Mesodermal cell (in vitro differentiated cells): ENCODE results near the gene COG8.
"Not testable (repeated sequence)": the region's sequence is repeated elsewhere in the genome, so short reads cannot be mapped to it uniquely, and the experiment has no call there.

Source experiments
- H3K27ac ChIP-seq: 2 replicates; pipeline ENCODE4 v1.7.0; 2013; ENCODE audit warnings: mild to moderate bottlenecking, low read depth, low read length, moderate library complexity; ENCODE audit not compliant: severe bottlenecking
- H3K36me3 ChIP-seq: 2 replicates; pipeline ENCODE4 v1.7.1; 2013; ENCODE audit warnings: mild to moderate bottlenecking, low read length, moderate library complexity; ENCODE audit not compliant: control insufficient read depth, insufficient read depth
- H3K4me1 ChIP-seq: one replicate; pipeline ENCODE4 v1.7.1; 2013; ENCODE audit warnings: mild to moderate bottlenecking, low read length; ENCODE audit not compliant: insufficient read depth, control insufficient read depth, poor library complexity, severe bottlenecking
- H3K4me3 ChIP-seq: 2 replicates; pipeline ENCODE4 v1.7.0; 2013; ENCODE audit warnings: low read length, control low read depth, mild to moderate bottlenecking; ENCODE audit not compliant: insufficient read depth, poor library complexity, severe bottlenecking; ENCODE audit errors: extremely low read depth
- H3K9me3 ChIP-seq: 2 replicates; pipeline ENCODE4 v1.7.1; 2013; ENCODE audit warnings: mild to moderate bottlenecking, low read length, moderate library complexity; ENCODE audit not compliant: control insufficient read depth
- WGBS, 2 experiments: methylation state at CpG; one replicate each; pipeline ENCODE4 v1.1.5; 2013; ENCODE audit warnings: missing lambda C conversion rate in 2 of 2; ENCODE audit not compliant: insufficient coverage in 2 of 2; 5-methylcytosine and 5-hydroxymethylcytosine counted together

COG8 gene

DNA sequence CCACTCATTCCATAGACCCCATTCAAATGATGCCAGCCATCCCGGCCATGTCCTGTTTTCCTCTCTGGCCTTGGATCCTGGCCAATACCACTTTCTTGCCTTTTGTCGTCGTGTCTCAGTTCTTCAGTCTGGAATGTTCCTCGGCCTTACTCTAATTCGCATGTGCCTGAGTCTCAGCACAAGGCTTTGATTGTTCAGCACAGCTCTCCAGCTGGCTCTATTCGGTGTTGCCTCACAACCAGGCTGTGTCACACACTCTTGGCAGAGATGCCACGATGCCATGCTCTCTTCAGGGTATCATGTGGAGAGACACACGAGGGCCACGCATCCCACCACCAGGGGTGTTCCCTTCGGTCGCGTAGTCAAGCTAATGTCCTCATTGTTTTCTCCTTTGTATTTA lies 30.0 kb downstream of the COG8 start:
- no peak overlapping the region for H3K4me3 ChIP-seq

GRCh38 chr16:69307856-69308255 lies 31.5 kb downstream of the COG8 start:
- Histone ChIP-seq H3K9me3 (no peaks in the 10 kb centered on the region), H3K27ac (no peak overlapping the region), H3K4me1 (no peaks in the 10 kb centered on the region), H3K36me3 (peaks cover 2% of the 10 kb centered on the region), H3K4me3 (no peak overlapping the region)
- WGBS, 2 experiments = 100% methylated on average over 1 to 2 of the region's 2 CpGs

More for the DNA sequence above, 30.0 kb downstream of the COG8 start:
- 87 to 91% methylated on average over 8 to 9 of the region's 12 CpGs for WGBS, 2 experiments
- Histone ChIP-seq H3K27ac (no peak overlapping the region), H3K4me1 (no peaks in the 10 kb centered on the region), H3K36me3 (peaks cover 8% of the 10 kb centered on the region), H3K9me3 (no peaks in the 10 kb centered on the region)

GRCh38 chr16:69307091-69307490 lies 32.3 kb downstream of the COG8 start:
- no peak overlapping the region for H3K4me3 ChIP-seq
- H3K9me3 ChIP-seq = no peaks in the 10 kb centered on the region
- no peak overlapping the region for H3K27ac ChIP-seq
- no peaks in the 10 kb centered on the region for H3K4me1 ChIP-seq
- no CpG with 5 or more reads among the region's 1 CpG for WGBS, 2 experiments
- H3K36me3 ChIP-seq = peaks cover 4% of the 10 kb centered on the region

- Histone ChIP-seq H3K4me1 (no peaks in the 10 kb centered on the region), H3K9me3 (no peaks in the 10 kb centered on the region), H3K36me3 (peaks cover 6% of the 10 kb centered on the region), H3K27ac (no peak overlapping the region), H3K4me3 (no peak overlapping the region)
- WGBS, 2 experiments = no CpG with 5 or more reads among the region's 1 CpG
Observed at GRCh38 chr16:69306031-69306430, 33.3 kb downstream of the COG8 start.

DNA sequence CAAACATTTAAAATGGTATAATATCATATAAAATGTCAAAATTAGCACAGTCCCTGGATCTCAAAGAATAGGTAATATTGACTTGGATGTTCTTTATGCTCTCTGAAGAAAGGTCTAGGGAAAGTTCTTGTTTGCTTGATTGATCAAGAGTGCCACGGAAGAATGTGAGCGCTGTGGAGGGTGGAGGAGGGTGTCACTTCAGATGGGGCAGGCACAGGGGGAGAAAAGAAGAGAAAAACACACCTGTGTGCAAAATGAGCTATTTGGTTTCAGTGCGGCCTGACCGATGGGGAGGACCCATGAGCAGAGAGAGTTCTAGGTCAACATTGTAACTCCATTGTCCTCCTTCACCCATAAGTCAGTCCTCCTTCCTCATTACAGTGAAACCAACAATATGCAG lies 37.1 kb downstream of the COG8 start:
- Histone ChIP-seq H3K4me1 (no peaks in the 10 kb centered on the region), H3K9me3 (no peaks in the 10 kb centered on the region), H3K36me3 (peaks cover 24% of the 10 kb centered on the region), H3K4me3 (no peak overlapping the region), H3K27ac (no peak overlapping the region)
- WGBS, 2 experiments = 95% methylated on average over 2 to 4 of the region's 4 CpGs

GRCh38 chr16:69301861-69302260 lies 37.5 kb downstream of the COG8 start:
- 83 to 93% methylated on average over 2 of the region's 4 CpGs for WGBS, 2 experiments

GRCh38 chr16:69301187-69301586 lies 38.2 kb downstream of the COG8 start:
- 82 to 100% methylated on average over 1 of the region's 1 CpG for WGBS, 2 experiments
- H3K4me3 ChIP-seq = no peak overlapping the region
- H3K36me3 ChIP-seq = peaks cover 24% of the 10 kb centered on the region
- no peak overlapping the region for H3K27ac ChIP-seq
- no peaks in the 10 kb centered on the region for H3K9me3 ChIP-seq
- no peaks in the 10 kb centered on the region for H3K4me1 ChIP-seq

More at GRCh38 chr16:69301861-69302260, 37.5 kb downstream of the COG8 start:
- H3K4me1 ChIP-seq = no peaks in the 10 kb centered on the region
- H3K36me3 ChIP-seq = peaks cover 24% of the 10 kb centered on the region
- H3K9me3 ChIP-seq = no peaks in the 10 kb centered on the region
- H3K27ac ChIP-seq = no peak overlapping the region
- no peak overlapping the region for H3K4me3 ChIP-seq

GRCh38 chr16:69298261-69298660 lies 41.1 kb downstream of the COG8 start:
- no peaks in the 10 kb centered on the region for H3K9me3 ChIP-seq
- peaks cover 29% of the 10 kb centered on the region for H3K36me3 ChIP-seq
- 100% methylated on average over 1 to 2 of the region's 4 CpGs for WGBS, 2 experiments
- H3K4me3 ChIP-seq = no peak overlapping the region
- no peak overlapping the region for H3K27ac ChIP-seq
- no peaks in the 10 kb centered on the region for H3K4me1 ChIP-seq

DNA sequence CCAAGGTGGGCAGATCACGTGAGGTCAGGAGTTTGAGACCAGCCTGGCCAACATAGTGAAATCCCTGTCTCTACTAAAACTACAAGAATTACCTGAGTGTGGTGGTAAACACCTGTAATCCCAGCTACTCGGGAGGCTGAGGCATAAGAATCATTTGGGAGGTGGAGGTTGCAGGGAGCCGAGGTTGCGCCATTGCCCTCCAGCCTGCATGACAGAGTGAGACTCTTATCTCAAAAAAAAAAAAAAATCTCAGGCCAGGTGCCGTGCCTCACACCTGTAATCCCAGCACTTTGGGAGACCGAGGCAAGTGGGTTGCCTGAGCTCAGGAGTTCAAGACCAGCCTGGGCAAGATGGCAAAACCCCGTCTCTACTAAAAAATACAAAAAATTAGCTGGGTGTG lies 42.6 kb downstream of the COG8 start:
- H3K4me1 ChIP-seq, H3K27ac ChIP-seq, H3K4me3 ChIP-seq, H3K9me3 ChIP-seq: not testable (repeated sequence)
- 75 to 96% methylated on average over 3 of the region's 7 CpGs for WGBS, 2 experiments
- H3K36me3 ChIP-seq = peaks cover 23% of the 10 kb centered on the region

- whole genome bisulfite sequencing, 2 experiments = no CpG with 5 or more reads among the region's 1 CpG
- no peaks in the 10 kb centered on the region for H3K9me3 ChIP-seq
- H3K27ac ChIP-seq = no peak overlapping the region
- peaks cover 5% of the 10 kb centered on the region for H3K36me3 ChIP-seq
- H3K4me3 ChIP-seq = no peak overlapping the region
- no peaks in the 10 kb centered on the region for H3K4me1 ChIP-seq
Observed at GRCh38 chr16:69294051-69294450, 45.3 kb downstream of the COG8 start.

GRCh38 chr16:69293401-69293800 lies 46.0 kb downstream of the COG8 start:
- peaks cover 5% of the 10 kb centered on the region for H3K36me3 ChIP-seq
- 94 to 97% methylated on average over 3 of the region's 3 CpGs for WGBS, 2 experiments
- H3K27ac ChIP-seq = no peak overlapping the region

More at GRCh38 chr16:69293401-69293800, 46.0 kb downstream of the COG8 start:
- Histone ChIP-seq H3K4me3 (no peak overlapping the region), H3K4me1 (no peaks in the 10 kb centered on the region), H3K9me3 (no peaks in the 10 kb centered on the region)
